ENCODE measurements around the gene WDR55.
A peak's percentile ranks its signal among the peaks of the same experiment; 100 is the strongest.
"Not testable (repeated sequence)": the region's sequence is repeated elsewhere in the genome, so short reads cannot be mapped to it uniquely, and the experiment has no call there.

WDR55 gene

DNA sequence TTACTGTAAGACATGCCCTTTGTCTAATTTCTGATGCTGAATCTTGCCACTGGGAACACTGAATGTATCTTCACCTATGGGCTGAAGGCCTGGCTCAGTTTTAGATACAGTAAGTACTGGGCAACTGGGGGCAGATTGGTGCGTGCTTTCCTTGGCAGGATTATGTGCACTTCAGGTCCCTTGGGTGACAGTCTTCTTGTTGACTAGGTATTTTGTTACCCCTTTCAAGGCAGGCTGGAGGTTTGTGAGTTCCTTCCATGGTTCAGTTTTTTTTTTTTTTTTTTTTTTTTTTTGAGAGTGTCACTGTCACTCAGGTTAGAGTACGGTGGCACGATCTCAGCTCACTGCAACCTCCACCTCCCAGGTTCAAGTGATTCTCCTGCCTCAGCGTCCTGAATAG lies 43.1 kb downstream of the WDR55 start:
- peaks cover 3% of the 10 kb centered on the region for H3K4me1 ChIP-seq
- in situ Hi-C loops (cut with MboI; ENCODE audit: low sequenced_read_pairs) = no loop called here
- H3K4me3 ChIP-seq = no peak overlapping the region
- peaks cover 37% of the 10 kb centered on the region for H3K36me3 ChIP-seq (replicated peaks)
- no peaks in the 10 kb centered on the region for H3K9me3 ChIP-seq
- no peaks in the 10 kb centered on the region for H3K27me3 ChIP-seq (ENCODE audit: low read depth)
- no peak for DNase-seq (ENCODE audit: low spot score in 2 of 2)

DNA sequence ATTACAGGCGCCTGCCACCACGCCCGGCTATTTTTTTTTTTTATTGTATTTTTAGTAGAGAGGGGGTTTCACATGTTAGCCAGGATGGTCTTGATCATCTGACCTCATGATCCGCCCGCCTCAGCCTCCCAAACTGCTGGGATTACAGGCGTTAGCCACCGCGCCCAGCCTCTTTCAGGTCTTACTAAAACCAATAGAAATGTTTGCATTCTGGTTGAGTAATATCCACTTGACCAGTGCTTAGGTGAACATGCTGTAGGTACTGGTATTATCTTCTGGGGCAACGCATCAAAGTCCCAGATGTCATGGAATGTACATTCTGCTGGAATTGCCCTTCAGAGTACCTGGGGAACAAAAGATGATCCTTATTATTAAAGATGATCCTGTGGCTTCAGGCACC lies 44.1 kb downstream of the WDR55 start:
- H3K36me3 ChIP-seq (replicated peaks) = peaks cover 30% of the 10 kb centered on the region
- DNase-seq (ENCODE audit: low spot score in 2 of 2); H3K27me3 ChIP-seq (ENCODE audit: low read depth); H3K4me1 ChIP-seq; H3K4me3 ChIP-seq; in situ Hi-C loops (cut with MboI; ENCODE audit: low sequenced_read_pairs); H3K9me3 ChIP-seq: not testable (repeated sequence)

DNA sequence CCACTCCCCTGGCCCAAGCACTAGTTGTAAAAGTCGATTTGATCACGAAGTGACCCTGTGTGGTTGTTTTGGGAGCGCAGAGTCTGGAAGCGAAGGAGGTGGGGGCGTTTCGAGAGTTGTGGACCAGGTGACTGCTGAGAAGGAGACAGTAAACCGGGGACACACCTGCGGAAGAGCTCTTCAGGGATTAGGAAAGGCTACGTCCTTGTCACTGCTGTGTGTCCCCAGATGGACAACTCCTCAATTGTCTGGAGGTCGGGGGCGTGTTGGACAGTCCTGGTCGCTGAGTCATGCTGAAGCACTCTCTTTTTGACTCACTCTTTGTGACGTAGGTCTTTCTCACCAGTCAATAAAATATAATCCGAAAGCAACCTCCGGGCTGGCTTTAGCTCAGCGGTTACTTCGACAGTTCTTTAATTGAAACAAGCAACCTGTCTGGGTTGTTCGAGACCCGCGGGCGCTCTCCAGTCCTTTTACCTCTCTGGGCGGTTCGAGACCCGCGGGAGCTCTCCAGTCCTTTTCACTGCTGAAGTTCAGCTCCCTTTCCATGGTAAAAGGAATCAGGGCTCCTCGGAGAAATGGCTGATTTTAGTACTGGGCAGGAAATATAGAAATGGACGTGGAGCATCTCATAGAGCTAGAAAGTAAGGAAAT lies 46.3 kb downstream of the WDR55 start:
- H3K4me1 ChIP-seq = peaks cover 3% of the 10 kb centered on the region
- H3K4me3 ChIP-seq = peak overlapping the region; percentile 44
- DNase-seq (ENCODE audit: low spot score in 2 of 2) = peak; percentile 94 to 95
- peaks cover 9% of the 10 kb centered on the region for H3K36me3 ChIP-seq (replicated peaks)
- no peaks in the 10 kb centered on the region for H3K27me3 ChIP-seq (ENCODE audit: low read depth)
- H3K9me3 ChIP-seq = no peaks in the 10 kb centered on the region
- in situ Hi-C loops (cut with MboI; ENCODE audit: low sequenced_read_pairs) = no loop called here

DNA sequence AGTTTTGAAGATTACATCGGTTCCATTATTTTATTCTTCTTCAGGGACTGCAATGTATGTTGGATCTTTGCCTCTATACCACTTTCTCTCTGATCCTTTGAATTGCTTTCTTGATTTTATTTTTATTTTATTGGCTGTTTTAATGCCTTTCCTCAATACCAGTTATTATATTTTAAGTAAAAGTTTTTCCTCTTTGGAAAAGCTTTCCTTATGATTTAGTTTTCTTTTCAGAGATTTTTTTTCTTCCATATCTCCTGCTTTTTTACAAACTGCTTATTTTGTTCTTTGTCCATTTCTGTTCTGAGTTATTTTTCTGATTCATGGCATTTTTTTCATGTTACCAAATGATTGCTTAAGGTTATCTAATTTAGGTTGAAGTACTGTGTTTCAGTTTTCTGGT lies 47.1 kb downstream of the WDR55 start:
- in situ Hi-C loops (cut with MboI; ENCODE audit: low sequenced_read_pairs) = no loop called here
- no peak overlapping the region; the same call in 1 of the 2 replicates for H3K4me3 ChIP-seq
- H3K4me1 ChIP-seq = peaks cover 3% of the 10 kb centered on the region
- H3K9me3 ChIP-seq = no peaks in the 10 kb centered on the region
- H3K36me3 ChIP-seq (replicated peaks) = peaks cover 4% of the 10 kb centered on the region; the same call in 1 of the 2 replicates
- H3K27me3 ChIP-seq (ENCODE audit: low read depth) = no peaks in the 10 kb centered on the region
- DNase-seq (ENCODE audit: low spot score in 2 of 2) = no peak

DNA sequence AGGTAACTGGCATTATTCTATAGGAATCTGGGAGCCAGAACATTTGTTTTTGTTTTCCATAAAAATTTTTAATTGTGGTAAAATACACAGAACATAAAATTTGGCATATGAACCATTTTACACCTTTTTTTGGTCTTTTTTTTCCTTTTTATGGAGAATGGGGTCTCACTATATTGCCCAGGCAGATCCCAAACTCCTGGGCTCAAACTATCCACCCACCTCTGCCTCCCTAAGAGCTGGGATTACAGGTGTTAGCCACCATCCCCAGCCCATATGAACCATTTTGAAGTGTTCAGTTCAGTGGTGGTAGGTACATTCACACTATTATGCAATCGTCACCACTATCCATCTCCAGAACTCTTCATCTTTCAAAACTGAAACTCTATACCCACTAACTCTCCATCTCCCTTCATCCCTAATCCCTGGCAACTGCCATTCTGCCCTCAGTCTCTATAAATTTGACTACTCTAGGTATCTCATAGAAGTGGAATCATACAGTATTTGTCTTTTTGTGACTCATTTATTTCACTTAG lies 48.9 kb downstream of the WDR55 start:
- H3K4me1 ChIP-seq = peaks cover 3% of the 10 kb centered on the region
- in situ Hi-C loops (cut with MboI; ENCODE audit: low sequenced_read_pairs) = no loop called here
- H3K4me3 ChIP-seq = no peak overlapping the region
- no peaks in the 10 kb centered on the region for H3K9me3 ChIP-seq
- no peaks in the 10 kb centered on the region for H3K36me3 ChIP-seq (replicated peaks)
- H3K27me3 ChIP-seq (ENCODE audit: low read depth) = no peaks in the 10 kb centered on the region
- no peak for DNase-seq (ENCODE audit: low spot score in 2 of 2)

DNA sequence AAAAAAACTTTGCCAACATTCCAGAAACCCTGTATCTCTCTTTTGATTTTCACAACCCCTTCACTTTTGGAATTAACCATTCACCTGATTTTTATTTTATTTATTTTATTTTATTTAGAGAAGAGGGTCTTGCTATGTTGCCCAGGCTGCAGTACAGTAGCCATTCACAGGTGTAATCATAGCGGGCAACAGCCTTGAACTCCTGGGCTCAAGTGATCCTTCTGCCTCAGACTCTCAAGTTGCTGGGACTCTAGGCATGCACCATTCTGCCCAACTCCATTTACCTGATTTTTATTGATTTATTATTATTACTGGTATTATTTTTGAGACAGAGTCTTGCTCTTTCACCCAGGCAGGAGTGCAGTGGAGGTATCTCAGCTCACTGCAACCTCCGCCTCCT lies 51.5 kb downstream of the WDR55 start:
- H3K4me1 ChIP-seq; H3K4me3 ChIP-seq; in situ Hi-C loops (cut with MboI; ENCODE audit: low sequenced_read_pairs); DNase-seq (ENCODE audit: low spot score in 2 of 2); H3K9me3 ChIP-seq; H3K36me3 ChIP-seq (replicated peaks); H3K27me3 ChIP-seq (ENCODE audit: low read depth): not testable (repeated sequence)

DNA sequence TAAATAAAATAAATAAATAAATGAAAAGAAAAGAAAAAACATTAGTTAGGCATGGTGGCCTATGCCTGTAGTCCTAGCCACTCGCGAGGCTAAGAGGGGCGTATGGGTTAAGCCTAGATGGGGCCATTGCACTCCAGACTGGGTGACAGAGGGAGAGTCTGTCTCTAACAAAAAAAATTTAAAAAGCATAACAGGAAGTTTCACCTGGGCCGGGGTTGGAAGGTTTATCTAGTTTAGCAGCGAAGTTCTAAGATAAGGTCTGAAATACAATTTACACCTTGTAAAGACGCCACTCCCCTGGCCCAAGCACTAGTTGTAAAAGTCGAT lies 53.5 kb downstream of the WDR55 start:
- no peak for DNase-seq (ENCODE audit: low spot score in 2 of 2)
- no peaks in the 10 kb centered on the region for H3K27me3 ChIP-seq (ENCODE audit: low read depth)
- in situ Hi-C loops (cut with MboI; ENCODE audit: low sequenced_read_pairs) = no loop called here
- H3K9me3 ChIP-seq = no peaks in the 10 kb centered on the region
- H3K4me1 ChIP-seq = no peaks in the 10 kb centered on the region
- H3K36me3 ChIP-seq (replicated peaks) = no peaks in the 10 kb centered on the region
- peak overlapping the region; percentile 2; the same call in 1 of the 2 replicates for H3K4me3 ChIP-seq

DNA sequence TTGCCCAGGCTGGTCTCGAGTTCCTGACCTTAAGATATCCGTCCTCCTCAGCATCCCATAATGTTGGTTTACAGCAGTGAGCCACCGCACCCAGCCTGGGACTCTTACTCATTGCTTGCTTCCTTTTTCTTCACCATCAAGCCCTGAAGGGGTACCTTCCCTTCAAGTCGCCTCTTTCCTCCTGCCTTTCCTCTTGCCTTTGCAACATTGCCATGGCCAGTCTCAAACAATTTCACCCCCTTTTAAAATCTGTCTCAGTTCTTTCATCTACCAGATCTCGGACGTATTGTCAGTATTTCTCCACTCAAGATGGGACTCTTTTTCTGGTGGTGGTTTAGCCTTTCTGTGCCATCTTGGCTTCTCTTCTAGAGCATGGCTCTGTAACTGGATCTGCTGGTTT lies 56.0 kb downstream of the WDR55 start:
- H3K9me3 ChIP-seq; H3K27me3 ChIP-seq (ENCODE audit: low read depth); DNase-seq (ENCODE audit: low spot score in 2 of 2); H3K36me3 ChIP-seq (replicated peaks); H3K4me1 ChIP-seq; H3K4me3 ChIP-seq: not testable (repeated sequence)
- in situ Hi-C loops (cut with MboI; ENCODE audit: low sequenced_read_pairs) = loop anchor here (10.0 kb wide), 1 partner anchor 476 kb away; no protein-coding TSS in a partner anchor

DNA sequence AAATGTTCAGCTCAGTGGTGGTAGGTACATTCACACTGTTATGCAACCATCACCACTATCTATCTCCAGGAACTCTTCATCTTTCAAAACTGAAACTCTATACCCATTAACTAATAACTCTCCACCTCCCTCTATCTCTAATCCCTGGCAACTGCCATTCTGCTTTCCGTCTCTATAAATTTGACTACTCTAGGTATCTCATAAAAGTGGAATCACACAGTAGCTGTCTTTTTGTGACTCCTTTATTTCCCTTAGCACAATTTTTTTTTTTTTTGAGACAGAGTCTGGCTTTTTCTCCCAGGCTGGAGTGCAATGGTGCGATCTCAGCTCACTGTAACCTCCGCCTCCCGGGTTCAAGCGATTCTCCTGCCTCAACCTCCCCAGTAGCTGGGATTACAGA lies 56.7 kb downstream of the WDR55 start:
- not testable (repeated sequence) for H3K36me3 ChIP-seq (replicated peaks); H3K4me3 ChIP-seq; DNase-seq (ENCODE audit: low spot score in 2 of 2); H3K4me1 ChIP-seq; H3K9me3 ChIP-seq; H3K27me3 ChIP-seq (ENCODE audit: low read depth)
- in situ Hi-C loops (cut with MboI; ENCODE audit: low sequenced_read_pairs) = loop anchor here (10.0 kb wide), 1 partner anchor 477 kb away; no protein-coding TSS in a partner anchor
